ENCODE data around the gene VTI1A. TPM values are rescaled to one million over a fixed set of nuclear protein-coding genes. Genes with fewer than 3 reads are reported as not detected.
"Not testable (repeated sequence)": the region's sequence is repeated elsewhere in the genome, so short reads cannot be mapped to it uniquely, and the experiment has no call there.

Gene VTI1A
- total RNA-seq, 4 donors from 2014 or later: 21.5 to 50.6 (median 37.5) TPM

DNA sequence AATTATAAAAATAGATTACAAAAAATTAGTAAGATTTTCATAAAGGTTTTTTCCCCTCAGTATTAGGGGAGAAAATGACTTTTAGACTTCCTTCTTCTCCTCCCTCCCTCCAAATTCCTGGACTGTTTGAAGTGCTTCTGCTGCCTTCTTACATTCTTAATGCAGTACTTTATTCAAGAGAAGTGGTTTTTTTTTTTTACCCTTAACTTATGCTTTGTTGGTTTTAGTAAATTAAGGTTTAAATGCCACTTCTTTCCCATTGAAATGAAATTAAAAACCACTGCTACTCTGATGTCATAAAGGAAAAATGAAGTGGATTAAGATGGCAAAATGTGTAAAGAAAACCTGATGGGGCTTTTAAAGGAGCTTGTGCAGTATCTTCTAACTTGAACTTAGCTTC is 140.7 kb downstream of the VTI1A start:
- TF ChIP-seq, protein P1, sequence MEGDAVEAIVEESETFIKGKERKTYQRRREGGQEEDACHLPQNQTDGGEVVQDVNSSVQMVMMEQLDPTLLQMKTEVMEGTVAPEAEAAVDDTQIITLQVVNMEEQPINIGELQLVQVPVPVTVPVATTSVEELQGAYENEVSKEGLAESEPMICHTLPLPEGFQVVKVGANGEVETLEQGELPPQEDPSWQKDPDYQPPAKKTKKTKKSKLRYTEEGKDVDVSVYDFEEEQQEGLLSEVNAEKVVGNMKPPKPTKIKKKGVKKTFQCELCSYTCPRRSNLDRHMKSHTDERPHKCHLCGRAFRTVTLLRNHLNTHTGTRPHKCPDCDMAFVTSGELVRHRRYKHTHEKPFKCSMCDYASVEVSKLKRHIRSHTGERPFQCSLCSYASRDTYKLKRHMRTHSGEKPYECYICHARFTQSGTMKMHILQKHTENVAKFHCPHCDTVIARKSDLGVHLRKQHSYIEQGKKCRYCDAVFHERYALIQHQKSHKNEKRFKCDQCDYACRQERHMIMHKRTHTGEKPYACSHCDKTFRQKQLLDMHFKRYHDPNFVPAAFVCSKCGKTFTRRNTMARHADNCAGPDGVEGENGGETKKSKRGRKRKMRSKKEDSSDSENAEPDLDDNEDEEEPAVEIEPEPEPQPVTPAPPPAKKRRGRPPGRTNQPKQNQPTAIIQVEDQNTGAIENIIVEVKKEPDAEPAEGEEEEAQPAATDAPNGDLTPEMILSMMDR (IDR thresholded peaks at IDR 0.05): no peak
- no peak for TF ChIP-seq POLR2A (IDR thresholded peaks at IDR 0.05)
- intact Hi-C loops (cut with DNase I; ENCODE audit: low total_unique reads): no loop called here
- no peaks in the 10 kb centered on the region for H3K9me3 ChIP-seq
- H3K36me3 ChIP-seq: no peaks in the 10 kb centered on the region
- no peaks in the 10 kb centered on the region for H3K4me1 ChIP-seq
- H3K27ac ChIP-seq: no peak overlapping the region
- DNase-seq: no peak
- no peak overlapping the region for H3K4me3 ChIP-seq
- no peaks in the 10 kb centered on the region for H3K27me3 ChIP-seq

DNA sequence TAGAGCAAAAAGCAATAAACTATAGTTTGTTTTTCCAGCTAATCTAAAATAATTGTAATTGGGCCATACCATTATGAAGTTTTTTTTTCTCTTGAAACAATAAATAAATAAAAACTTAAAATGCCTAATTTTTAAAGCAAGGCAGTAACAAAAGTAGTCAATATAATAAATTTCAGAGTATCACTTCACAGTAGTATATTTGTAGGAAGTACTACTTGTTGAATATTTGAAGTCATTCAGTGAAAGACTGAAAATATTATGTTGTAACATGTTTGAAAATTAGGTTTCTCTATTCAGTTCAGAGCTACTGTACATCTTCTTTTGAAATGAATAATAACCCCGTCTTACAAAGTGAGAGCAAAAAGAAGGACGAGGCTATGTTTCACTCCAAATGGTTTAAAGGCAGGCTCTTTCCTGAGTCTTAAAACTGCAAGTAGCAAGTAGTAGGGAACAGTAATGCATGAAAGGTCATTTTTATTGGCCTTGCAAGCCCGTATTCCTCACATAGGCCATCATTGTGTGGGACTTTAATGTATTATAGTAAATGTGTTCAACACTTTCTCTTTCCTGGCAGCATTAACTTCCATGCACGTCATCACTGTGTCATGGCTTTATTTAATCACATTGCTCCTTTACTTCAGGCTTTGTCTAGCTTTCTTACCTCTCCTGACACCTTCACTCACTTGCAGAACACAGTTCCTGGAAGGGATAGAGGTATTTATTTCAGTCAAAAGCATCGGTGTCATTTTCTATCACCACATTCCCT is 141.4 kb downstream of the VTI1A start:
- Histone ChIP-seq H3K27me3 (no peaks in the 10 kb centered on the region), H3K27ac (no peak overlapping the region), H3K36me3 (no peaks in the 10 kb centered on the region), H3K9me3 (no peaks in the 10 kb centered on the region), H3K4me1 (no peaks in the 10 kb centered on the region), H3K4me3 (no peak overlapping the region)
- no peak for DNase-seq
- intact Hi-C loops (cut with DNase I; ENCODE audit: low total_unique reads): no loop called here
- TF ChIP-seq POLR2A (IDR thresholded peaks at IDR 0.05): no peak
- TF ChIP-seq, protein P1 (IDR thresholded peaks at IDR 0.05): no peak

DNA sequence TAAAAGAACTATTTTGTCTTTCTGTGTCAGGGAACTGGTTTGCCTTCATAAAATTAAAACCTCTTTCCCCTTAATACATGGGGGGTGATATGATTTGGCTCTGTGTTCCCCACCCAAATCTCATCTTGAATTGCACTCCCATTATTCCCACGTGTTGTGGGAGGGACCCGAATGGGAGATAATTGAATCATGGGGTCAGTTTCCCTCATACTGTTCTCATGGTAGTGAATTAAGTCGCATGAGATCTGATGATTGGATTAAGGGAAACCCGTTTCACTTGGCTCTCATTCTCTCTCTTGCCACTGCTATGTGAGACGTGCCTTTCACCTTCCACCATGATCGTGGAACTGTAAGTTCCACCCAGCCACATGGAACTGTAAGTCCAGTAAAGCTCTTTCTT is 142.1 kb downstream of the VTI1A start:
- TF ChIP-seq POLR2A (IDR thresholded peaks at IDR 0.05): no peak
- TF ChIP-seq, protein P1 (IDR thresholded peaks at IDR 0.05): no peak
- no peak for DNase-seq
- no peaks in the 10 kb centered on the region for H3K4me1 ChIP-seq
- H3K27ac ChIP-seq: no peak overlapping the region
- H3K36me3 ChIP-seq: no peaks in the 10 kb centered on the region
- H3K27me3 ChIP-seq: no peaks in the 10 kb centered on the region
- H3K9me3 ChIP-seq: no peaks in the 10 kb centered on the region
- no peak overlapping the region for H3K4me3 ChIP-seq
- intact Hi-C loops (cut with DNase I; ENCODE audit: low total_unique reads): no loop called here

DNA sequence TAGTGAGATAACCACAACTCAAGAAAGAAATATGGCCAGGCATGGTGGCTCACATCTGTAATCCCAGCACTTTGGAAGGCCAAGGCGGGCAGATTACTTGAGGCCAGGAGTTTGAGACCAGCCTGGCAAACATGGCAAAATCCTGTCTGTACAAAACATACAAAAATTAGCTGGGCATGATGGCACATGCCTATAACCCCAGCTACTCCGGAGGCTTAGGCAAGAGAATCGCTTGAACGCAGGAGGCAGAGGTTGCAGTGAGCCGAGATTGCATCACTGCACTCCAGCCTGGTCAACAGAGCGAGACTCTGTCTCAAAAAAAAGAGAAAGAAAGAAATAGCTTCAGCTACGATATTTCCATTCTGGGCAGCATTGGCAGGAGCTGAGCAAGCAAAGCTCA is 143.8 kb downstream of the VTI1A start:
- H3K9me3 ChIP-seq; H3K27me3 ChIP-seq; H3K36me3 ChIP-seq; DNase-seq; H3K4me1 ChIP-seq; H3K27ac ChIP-seq; H3K4me3 ChIP-seq; intact Hi-C loops (cut with DNase I; ENCODE audit: low total_unique reads): not testable (repeated sequence)

DNA sequence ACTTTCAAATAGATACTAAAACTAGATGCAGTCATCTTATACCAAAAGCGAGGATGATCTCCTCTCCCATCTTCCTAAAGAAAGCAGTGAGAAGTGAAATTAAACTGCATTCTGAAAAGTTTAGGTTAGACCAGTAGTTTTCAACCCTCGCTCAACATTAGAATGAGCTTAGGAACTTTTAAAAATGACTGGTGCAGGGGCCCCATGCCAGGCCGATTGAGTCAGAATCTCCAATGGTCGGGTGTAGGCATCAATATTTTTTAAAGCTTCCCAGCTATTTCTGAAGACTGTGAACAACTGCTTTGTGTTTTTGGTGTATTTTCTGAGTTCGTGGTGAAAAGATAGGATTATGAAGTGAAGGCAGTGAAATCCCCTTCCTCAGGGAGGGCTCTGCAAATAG is 146.0 kb downstream of the VTI1A start:
- Histone ChIP-seq H3K27ac (no peak overlapping the region), H3K9me3 (no peaks in the 10 kb centered on the region), H3K4me1 (no peaks in the 10 kb centered on the region), H3K36me3 (no peaks in the 10 kb centered on the region), H3K4me3 (no peak overlapping the region), H3K27me3 (no peaks in the 10 kb centered on the region)
- TF ChIP-seq, protein P1 (IDR thresholded peaks at IDR 0.05): no peak
- no peak for TF ChIP-seq POLR2A (IDR thresholded peaks at IDR 0.05)
- no peak for DNase-seq
- intact Hi-C loops (cut with DNase I; ENCODE audit: low total_unique reads): no loop called here

Measured in uterus (tissue), 4 donors.